Mesendoderm (in vitro differentiated cells): ENCODE results near the gene CLCA4.
A peak's percentile ranks its signal among the peaks of the same experiment; 100 is the strongest.

Source experiments
- DNase-seq: peaks from one replicate; pipeline ENCODE4 v3.0.0; 2013
- H2AK5ac ChIP-seq: 2 replicates; pipeline ENCODE4 v1.6.1; 2013; ENCODE audit warnings: low read length, inconsistent platforms
- H2BK120ac ChIP-seq: 2 replicates; pipeline ENCODE4 v1.6.1; 2013; ENCODE audit warnings: low read depth, mild to moderate bottlenecking, low read length, moderate library complexity, mixed read lengths
- H2BK15ac ChIP-seq: replicated peaks from 2 replicates; pipeline ENCODE4 v1.6.1; 2013; ENCODE audit warnings: low read depth, mild to moderate bottlenecking, moderate library complexity
- H2BK5ac ChIP-seq: 2 replicates; pipeline ENCODE4 v1.6.1; 2013; ENCODE audit warnings: low read length, inconsistent platforms
- H3K18ac ChIP-seq: 2 replicates; pipeline ENCODE4 v1.6.1; 2013; ENCODE audit warnings: mild to moderate bottlenecking, low read length, mixed read lengths
- H3K23ac ChIP-seq: one replicate; pipeline ENCODE4 v1.6.1; 2013; ENCODE audit warnings: low read length
- H3K27ac ChIP-seq: 2 replicates; pipeline ENCODE4 v1.5.1; 2013; ENCODE audit warnings: low read depth, mild to moderate bottlenecking, inconsistent platforms, low read length, moderate library complexity
- H3K27me3 ChIP-seq: 2 replicates; pipeline ENCODE4 v1.6.1; 2013; ENCODE audit warnings: low read length, control low read depth, mild to moderate bottlenecking, inconsistent platforms; ENCODE audit not compliant: insufficient read depth, poor library complexity
- H3K36me3 ChIP-seq: 2 replicates; pipeline ENCODE4 v1.6.1; 2013; ENCODE audit warnings: low read length, inconsistent platforms; ENCODE audit not compliant: control insufficient read depth, insufficient read depth
- H3K4ac ChIP-seq: one replicate; pipeline ENCODE4 v1.6.1; 2013; ENCODE audit warnings: low read depth, mild to moderate bottlenecking, low read length, moderate library complexity
- H3K4me1 ChIP-seq: 2 replicates; pipeline ENCODE4 v1.6.1; 2013; ENCODE audit warnings: low read depth, low read length, inconsistent platforms; ENCODE audit not compliant: control insufficient read depth
- H3K4me2 ChIP-seq: 2 replicates; pipeline ENCODE4 v1.6.1; 2013; ENCODE audit warnings: low read length
- H3K4me3 ChIP-seq: 2 replicates; pipeline ENCODE4 v1.5.1; 2013; ENCODE audit warnings: mild to moderate bottlenecking, low read length
- H3K56ac ChIP-seq: one replicate; pipeline ENCODE4 v1.6.1; 2013; ENCODE audit warnings: low read length
- H3K79me1 ChIP-seq: 2 replicates; pipeline ENCODE4 v1.6.1; 2013; ENCODE audit warnings: low read length, inconsistent platforms
- H3K79me2 ChIP-seq: 2 replicates; pipeline ENCODE4 v1.6.1; 2013; ENCODE audit warnings: mild to moderate bottlenecking, low read length; ENCODE audit not compliant: control insufficient read depth, insufficient read depth
- H3K9ac ChIP-seq: 2 replicates; pipeline ENCODE4 v1.6.1; 2013; ENCODE audit warnings: low read length, inconsistent platforms
- H4K5ac ChIP-seq: one replicate; pipeline ENCODE4 v1.6.1; 2013; ENCODE audit warnings: low read length
- H4K8ac ChIP-seq: one replicate; pipeline ENCODE4 v1.6.1; 2013; ENCODE audit warnings: low read depth, mild to moderate bottlenecking, control low read depth, low read length, moderate library complexity
- WGBS: extraction: QIAGEN DNeasy Blood & Tissue Kit; methylation state at CpG from one replicate; pipeline ENCODE4 v1.1.7; 2013; ENCODE audit warnings: low lambda C conversion rate, missing lambda C conversion rate; ENCODE audit not compliant: insufficient coverage; ENCODE audit errors: extremely low coverage; 5-methylcytosine and 5-hydroxymethylcytosine counted together

The CLCA4 gene

GRCh38 chr1:86573763-86574484 lies 27.0 kb downstream of the CLCA4 start:
- H2BK15ac ChIP-seq, result no peak overlapping the region
- no peaks in the 10 kb centered on the region for H3K79me1 ChIP-seq
- H3K9ac ChIP-seq, result no peak overlapping the region
- H4K5ac ChIP-seq, result no peak overlapping the region
- no CpG with 5 or more reads among the region's 2 CpGs for WGBS
- H3K27ac ChIP-seq, result no peak overlapping the region
- no peak overlapping the region for H3K56ac ChIP-seq
- H3K27me3 ChIP-seq, result no peaks in the 10 kb centered on the region
- no peak overlapping the region for H3K4me3 ChIP-seq
- DNase-seq, result no peak
- no peak overlapping the region for H2BK120ac ChIP-seq
- H3K4ac ChIP-seq, result no peak overlapping the region
- H3K79me2 ChIP-seq, result no peaks in the 10 kb centered on the region
- H3K4me2 ChIP-seq, result no peak overlapping the region
- H3K4me1 ChIP-seq, result no peaks in the 10 kb centered on the region
- no peak overlapping the region for H2AK5ac ChIP-seq
- H4K8ac ChIP-seq, result no peak overlapping the region
- H3K18ac ChIP-seq, result no peak overlapping the region
- H2BK5ac ChIP-seq, result no peak overlapping the region
- no peaks in the 10 kb centered on the region for H3K36me3 ChIP-seq
- no peak overlapping the region for H3K23ac ChIP-seq

GRCh38 chr1:86581231-86581630 lies 34.4 kb downstream of the CLCA4 start:
- peaks cover 3% of the 10 kb centered on the region for H3K4me1 ChIP-seq
- H3K4me2 ChIP-seq, result no peak overlapping the region
- no peak overlapping the region for H3K4me3 ChIP-seq
- H3K9ac ChIP-seq, result no peak overlapping the region
- H3K79me2 ChIP-seq, result no peaks in the 10 kb centered on the region
- no peak overlapping the region for H3K56ac ChIP-seq
- H4K5ac ChIP-seq, result no peak overlapping the region
- H4K8ac ChIP-seq, result no peak overlapping the region
- DNase-seq, result peak; percentile 3
- no peak overlapping the region for H3K18ac ChIP-seq
- H3K23ac ChIP-seq, result no peak overlapping the region
- H2AK5ac ChIP-seq, result no peak overlapping the region
- H3K79me1 ChIP-seq, result no peaks in the 10 kb centered on the region
- H2BK5ac ChIP-seq, result no peak overlapping the region
- H3K4ac ChIP-seq, result no peak overlapping the region
- no peak overlapping the region for H2BK120ac ChIP-seq
- peaks cover 1% of the 10 kb centered on the region for H3K27me3 ChIP-seq
- WGBS, result no CpG with 5 or more reads among the region's 1 CpG
- H2BK15ac ChIP-seq, result no peak overlapping the region
- H3K27ac ChIP-seq, result no peak overlapping the region
- H3K36me3 ChIP-seq, result no peaks in the 10 kb centered on the region

GRCh38 chr1:86582161-86582560 lies 35.3 kb downstream of the CLCA4 start:
- no peak overlapping the region for H2AK5ac ChIP-seq
- peaks cover 3% of the 10 kb centered on the region for H3K4me1 ChIP-seq
- H3K18ac ChIP-seq, result no peak overlapping the region
- no peak overlapping the region for H4K8ac ChIP-seq
- H3K4ac ChIP-seq, result no peak overlapping the region
- H3K9ac ChIP-seq, result no peak overlapping the region
- H3K27me3 ChIP-seq, result peaks cover 1% of the 10 kb centered on the region
- no peak overlapping the region for H3K27ac ChIP-seq
- H3K56ac ChIP-seq, result no peak overlapping the region
- H2BK120ac ChIP-seq, result no peak overlapping the region
- no peak for DNase-seq
- no peak overlapping the region for H3K4me2 ChIP-seq
- WGBS, result no CpG with 5 or more reads among the region's 1 CpG
- H3K79me1 ChIP-seq, result no peaks in the 10 kb centered on the region
- no peak overlapping the region for H3K4me3 ChIP-seq
- no peak overlapping the region for H4K5ac ChIP-seq
- H3K36me3 ChIP-seq, result no peaks in the 10 kb centered on the region
- H3K79me2 ChIP-seq, result no peaks in the 10 kb centered on the region
- H2BK5ac ChIP-seq, result no peak overlapping the region
- no peak overlapping the region for H2BK15ac ChIP-seq
- no peak overlapping the region for H3K23ac ChIP-seq

- H3K4me3 ChIP-seq, result no peak overlapping the region
- no peak overlapping the region for H2BK5ac ChIP-seq
- H3K27me3 ChIP-seq, result peaks cover 1% of the 10 kb centered on the region
- H2AK5ac ChIP-seq, result no peak overlapping the region
- H3K27ac ChIP-seq, result no peak overlapping the region
- no CpG with 5 or more reads among the region's 1 CpG for WGBS
- H3K18ac ChIP-seq, result no peak overlapping the region
- H3K4ac ChIP-seq, result no peak overlapping the region
- no peak overlapping the region for H3K4me2 ChIP-seq
- no peak for DNase-seq
- H2BK120ac ChIP-seq, result no peak overlapping the region
- H3K4me1 ChIP-seq, result peaks cover 3% of the 10 kb centered on the region
- no peak overlapping the region for H4K5ac ChIP-seq
- H3K9ac ChIP-seq, result no peak overlapping the region
- H3K56ac ChIP-seq, result no peak overlapping the region
- H3K36me3 ChIP-seq, result no peaks in the 10 kb centered on the region
- H3K79me2 ChIP-seq, result no peaks in the 10 kb centered on the region
- H3K79me1 ChIP-seq, result no peaks in the 10 kb centered on the region
- no peak overlapping the region for H4K8ac ChIP-seq
- no peak overlapping the region for H2BK15ac ChIP-seq
- H3K23ac ChIP-seq, result no peak overlapping the region
Observed at GRCh38 chr1:86583032-86583431, 36.2 kb downstream of the CLCA4 start.

GRCh38 chr1:86583593-86583992 lies 36.7 kb downstream of the CLCA4 start:
- H2BK15ac ChIP-seq, result no peak overlapping the region
- H3K4me2 ChIP-seq, result no peak overlapping the region
- no peak overlapping the region for H4K5ac ChIP-seq
- no peaks in the 10 kb centered on the region for H3K36me3 ChIP-seq
- peaks cover 3% of the 10 kb centered on the region for H3K4me1 ChIP-seq
- DNase-seq, result no peak
- no peak overlapping the region for H3K18ac ChIP-seq
- no peak overlapping the region for H3K23ac ChIP-seq
- no peak overlapping the region for H3K56ac ChIP-seq
- H3K4me3 ChIP-seq, result no peak overlapping the region
- H3K9ac ChIP-seq, result no peak overlapping the region
- H3K79me2 ChIP-seq, result no peaks in the 10 kb centered on the region
- no peak overlapping the region for H2BK120ac ChIP-seq
- no peaks in the 10 kb centered on the region for H3K79me1 ChIP-seq
- H3K4ac ChIP-seq, result no peak overlapping the region
- H2BK5ac ChIP-seq, result no peak overlapping the region
- no CpG with 5 or more reads among the region's 3 CpGs for WGBS
- peaks cover 1% of the 10 kb centered on the region for H3K27me3 ChIP-seq
- H4K8ac ChIP-seq, result no peak overlapping the region
- no peak overlapping the region for H2AK5ac ChIP-seq
- no peak overlapping the region for H3K27ac ChIP-seq

GRCh38 chr1:86594284-86594770 lies 47.4 kb downstream of the CLCA4 start:
- Histone ChIP-seq H2BK5ac (no peak overlapping the region), H2BK120ac (no peak overlapping the region), H3K4me1 (no peaks in the 10 kb centered on the region), H3K4ac (no peak overlapping the region), H3K4me3 (no peak overlapping the region), H3K79me2 (no peaks in the 10 kb centered on the region), H3K18ac (no peak overlapping the region), H3K56ac (no peak overlapping the region), H3K36me3 (no peaks in the 10 kb centered on the region), H4K8ac (no peak overlapping the region), H3K27ac (no peak overlapping the region), H2BK15ac (no peak overlapping the region), H2AK5ac (no peak overlapping the region), H3K9ac (no peak overlapping the region), H3K27me3 (no peaks in the 10 kb centered on the region), H3K23ac (no peak overlapping the region), H3K79me1 (no peaks in the 10 kb centered on the region), H4K5ac (no peak overlapping the region), H3K4me2 (no peak overlapping the region)
- no peak for DNase-seq
